GM21447 (cell line): ENCODE measurements around the gene FASLG.
"Not testable (repeated sequence)": the region's sequence is repeated elsewhere in the genome, so short reads cannot be mapped to it uniquely, and the experiment has no call there.

Experiments
- ATAC-seq: cut with Tn5 transposase; IDR thresholded peaks from one replicate; pipeline ENCODE4 v1.9.1; 2021; ENCODE audit not compliant: unreplicated experiment

Gene FASLG

DNA sequence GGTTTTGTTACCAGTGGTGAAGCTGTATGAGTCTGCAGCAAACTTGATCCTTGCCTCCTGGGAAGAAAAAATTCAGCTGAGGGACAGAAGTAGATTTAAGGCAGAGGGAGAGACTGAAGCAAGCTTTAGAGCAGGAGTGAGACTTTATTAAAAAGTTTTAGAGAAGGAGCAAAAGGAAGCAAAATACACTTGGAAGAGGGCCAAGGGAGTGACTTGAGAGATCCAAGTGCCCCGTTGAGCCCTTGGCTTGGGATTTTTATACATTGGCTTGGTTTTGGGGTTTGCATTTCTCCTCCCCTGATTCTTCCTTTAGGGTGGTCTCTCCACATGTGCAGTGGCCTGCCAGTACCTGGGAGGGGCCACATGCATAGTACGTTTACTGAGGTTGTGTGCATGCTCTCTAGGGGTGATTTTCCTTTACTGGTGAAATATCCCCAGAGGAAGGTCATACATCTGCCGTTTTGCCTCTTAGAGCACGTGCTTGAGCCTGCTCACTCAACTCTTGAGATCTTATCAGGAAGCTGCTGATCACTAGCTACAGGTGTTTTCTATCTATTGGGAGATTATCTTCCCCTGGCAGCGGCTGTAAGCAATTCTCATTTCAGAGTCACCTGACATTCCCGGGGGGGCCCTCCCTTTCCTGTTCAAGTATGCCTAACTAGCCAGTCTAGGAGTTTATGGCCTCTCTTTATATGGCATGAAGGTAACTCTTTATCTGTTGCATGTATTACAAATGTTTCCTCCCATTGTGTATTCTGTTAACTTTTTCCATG lies 20.3 kb downstream of the FASLG start:
- ATAC-seq = no peak

DNA sequence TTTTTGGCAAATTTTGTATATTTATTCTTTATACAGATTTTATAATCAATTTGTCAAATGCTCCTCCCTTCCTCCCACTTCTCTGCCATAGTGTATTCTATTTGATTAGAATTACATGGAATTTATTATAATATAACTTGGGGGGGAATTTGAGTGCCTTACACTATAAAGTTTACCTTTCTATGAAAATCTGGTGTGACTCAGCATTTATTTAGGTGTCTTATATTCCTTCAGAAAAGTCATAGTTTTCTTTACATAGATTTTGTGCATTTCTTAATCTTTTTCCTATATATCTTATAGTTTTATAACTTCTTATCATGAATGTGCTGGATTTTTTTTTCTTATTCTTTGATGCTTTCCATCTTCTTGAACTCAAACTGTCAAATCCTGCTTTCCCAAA lies 21.3 kb downstream of the FASLG start:
- ATAC-seq = no peak

DNA sequence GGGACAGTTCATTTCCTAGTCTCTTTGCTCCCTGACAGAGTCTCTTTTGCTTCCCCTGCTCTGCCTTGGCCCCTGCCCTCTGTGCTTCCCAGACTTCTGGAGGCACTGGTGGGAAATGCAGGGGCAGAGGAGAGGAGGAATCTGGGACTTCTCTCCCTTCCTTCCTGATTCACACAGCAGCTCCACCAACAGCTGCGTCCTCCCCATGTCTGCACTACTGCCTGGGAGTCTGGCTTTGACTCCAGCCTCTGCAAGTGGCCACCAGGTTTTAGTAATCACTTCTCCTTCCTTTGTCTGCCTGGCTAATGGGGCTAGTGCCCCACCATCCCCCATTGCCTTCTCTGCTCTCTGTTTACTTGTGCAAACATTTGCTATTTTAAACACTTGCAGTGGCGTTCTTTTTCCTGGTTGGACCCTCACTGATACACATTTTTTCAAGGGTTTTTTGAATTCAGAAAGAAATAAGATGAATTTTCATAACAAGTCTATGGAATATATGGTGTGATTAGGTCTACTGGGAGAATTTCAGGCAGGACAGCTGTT lies 21.9 kb downstream of the FASLG start:
- ATAC-seq = no peak

DNA sequence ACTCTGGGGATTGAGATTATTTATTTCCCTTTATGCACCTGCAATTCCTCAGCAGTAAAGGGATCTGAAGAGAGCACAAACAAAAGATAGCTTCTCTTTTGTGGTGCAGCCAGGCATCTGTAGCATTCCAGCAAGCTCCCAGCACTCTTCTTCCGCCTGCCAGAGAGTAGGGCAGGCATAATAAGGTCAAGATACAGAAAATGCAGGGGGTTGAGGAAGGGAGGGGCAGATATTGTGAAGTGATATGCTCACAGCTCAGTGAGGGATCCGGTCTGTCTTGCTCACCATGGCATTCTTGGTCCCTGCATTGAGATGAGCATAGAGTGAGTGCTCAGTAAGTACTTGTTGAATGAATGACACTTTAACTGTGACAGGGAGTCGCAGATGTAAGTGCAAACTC lies 23.9 kb downstream of the FASLG start:
- ATAC-seq = no peak

DNA sequence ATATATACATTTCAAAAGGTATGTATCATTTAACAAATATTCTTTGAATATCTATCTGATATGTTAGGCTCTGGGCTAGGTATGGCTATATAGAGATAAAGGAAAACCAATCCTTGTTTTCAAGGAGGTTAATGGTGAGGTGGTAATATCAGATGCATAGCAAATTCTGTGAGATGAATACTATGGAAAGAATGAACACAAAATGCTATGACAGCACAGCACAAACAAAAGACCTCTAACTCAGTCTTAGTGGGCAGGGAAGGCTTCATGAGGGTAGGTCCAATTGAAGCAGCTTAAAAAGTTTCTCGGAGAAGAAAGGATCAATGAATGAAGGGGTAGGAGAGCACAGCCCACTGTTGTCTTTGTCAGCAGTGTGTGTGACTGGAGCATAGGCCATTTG lies 27.2 kb downstream of the FASLG start:
- no peak for ATAC-seq

DNA sequence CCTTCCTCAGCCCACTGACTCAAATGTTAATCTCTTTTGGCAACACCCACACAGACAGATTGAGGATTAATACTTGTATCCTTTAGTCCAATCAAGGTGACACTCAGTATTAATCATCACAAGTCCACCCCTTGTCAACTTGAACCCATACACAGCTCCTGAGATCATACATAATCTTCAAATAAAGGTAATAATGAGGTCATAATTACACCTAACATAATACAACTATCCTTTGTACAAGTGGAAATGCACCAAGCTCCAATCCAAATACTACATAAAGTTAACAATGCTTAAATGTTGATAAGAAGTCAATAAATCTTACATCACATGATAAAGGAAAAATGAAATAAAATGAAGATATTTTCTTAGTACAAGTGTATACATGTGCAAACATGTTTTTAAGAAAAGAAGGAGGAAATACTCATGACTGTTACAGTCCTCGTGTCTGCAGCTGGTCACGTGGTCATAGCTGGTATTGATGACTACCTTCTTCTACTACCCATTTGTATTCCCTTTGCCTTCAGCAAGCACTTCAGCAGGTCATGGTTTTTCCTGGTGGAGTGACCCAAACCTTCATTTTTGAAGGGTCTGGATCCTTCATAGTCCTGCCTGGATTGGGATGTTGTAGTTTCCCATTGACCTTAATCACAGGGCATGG lies 29.7 kb downstream of the FASLG start:
- ATAC-seq = not testable (repeated sequence)

DNA sequence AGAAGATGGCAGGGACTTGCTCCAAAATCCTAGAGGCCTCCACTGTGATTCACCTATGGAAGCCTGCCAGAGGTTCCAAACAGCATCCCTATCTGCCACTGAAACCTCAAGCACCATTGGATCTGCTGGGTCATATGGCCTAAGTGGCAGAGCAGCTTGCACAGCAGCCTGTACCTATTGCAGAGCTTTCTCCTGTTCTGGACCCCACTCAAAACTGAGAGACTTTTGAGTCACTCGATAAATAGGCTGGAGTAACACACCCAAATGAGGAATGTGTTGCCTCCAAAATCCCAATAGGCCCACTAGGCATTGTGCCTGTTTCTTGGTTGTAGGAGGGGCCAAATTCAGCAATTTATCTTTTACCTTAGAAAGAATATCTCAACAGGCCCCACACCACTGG lies 32.0 kb downstream of the FASLG start:
- not testable (repeated sequence) for ATAC-seq

DNA sequence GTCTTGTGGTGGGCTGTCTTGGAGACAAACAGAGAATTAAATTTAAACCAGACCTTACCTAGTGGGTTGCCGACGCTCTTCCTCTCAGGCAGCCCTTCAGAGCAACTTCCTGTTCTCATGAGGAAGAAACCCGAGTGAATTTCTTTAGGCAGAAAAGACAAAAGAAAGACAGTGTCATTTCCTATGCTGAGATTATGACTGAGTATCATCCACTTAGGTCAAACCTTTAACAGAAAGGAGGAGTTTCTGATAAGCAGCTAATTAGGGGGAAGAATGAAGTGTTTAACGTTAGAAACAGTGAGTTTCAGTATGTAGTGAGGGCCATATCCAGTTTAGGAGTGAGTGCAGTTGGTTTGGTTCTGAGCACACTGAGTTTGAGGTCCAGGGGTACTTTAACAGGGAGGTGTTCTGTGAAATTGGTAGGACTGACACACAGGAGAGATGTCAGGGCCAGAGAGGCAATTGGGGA lies 38.7 kb downstream of the FASLG start:
- no peak for ATAC-seq

DNA sequence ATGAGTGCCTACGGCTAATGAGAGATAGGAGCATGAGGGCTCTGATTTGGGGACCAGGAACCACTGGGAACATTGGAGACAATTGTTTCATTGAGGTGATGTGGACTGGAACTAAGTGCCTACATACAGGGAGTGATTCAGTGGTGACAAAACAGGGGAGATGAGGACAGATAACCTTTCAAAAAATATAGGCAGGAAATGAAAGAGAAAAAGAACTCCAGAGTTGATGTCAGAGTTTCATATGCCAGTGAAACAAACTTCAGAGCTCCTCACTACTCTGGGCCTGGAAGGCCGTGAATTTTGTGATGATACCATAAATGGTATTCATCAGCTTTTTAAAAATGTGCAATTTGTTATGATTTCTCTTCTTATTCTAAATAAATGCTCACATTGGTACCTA lies 39.3 kb downstream of the FASLG start:
- no peak for ATAC-seq

DNA sequence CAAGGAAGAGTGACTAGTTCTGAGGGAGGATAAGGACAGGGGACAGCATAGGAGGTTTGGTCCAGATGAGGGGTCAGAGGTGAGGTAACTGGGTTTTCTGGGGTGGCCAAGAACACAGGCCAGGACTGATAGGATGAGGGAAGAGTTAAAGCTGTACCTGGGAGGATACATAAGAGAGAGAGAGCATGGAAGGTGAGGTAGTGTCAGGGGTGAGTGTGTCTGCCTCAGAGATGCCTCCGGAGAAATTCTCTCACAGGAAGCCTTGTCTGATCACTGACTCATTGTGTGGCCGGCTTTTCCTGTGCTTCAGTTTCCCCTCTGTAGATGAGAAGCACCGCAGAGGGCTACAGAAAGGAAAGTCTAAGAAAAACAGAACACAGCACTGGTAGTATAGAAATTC lies 40.2 kb downstream of the FASLG start:
- peak; percentile 93 for ATAC-seq

DNA sequence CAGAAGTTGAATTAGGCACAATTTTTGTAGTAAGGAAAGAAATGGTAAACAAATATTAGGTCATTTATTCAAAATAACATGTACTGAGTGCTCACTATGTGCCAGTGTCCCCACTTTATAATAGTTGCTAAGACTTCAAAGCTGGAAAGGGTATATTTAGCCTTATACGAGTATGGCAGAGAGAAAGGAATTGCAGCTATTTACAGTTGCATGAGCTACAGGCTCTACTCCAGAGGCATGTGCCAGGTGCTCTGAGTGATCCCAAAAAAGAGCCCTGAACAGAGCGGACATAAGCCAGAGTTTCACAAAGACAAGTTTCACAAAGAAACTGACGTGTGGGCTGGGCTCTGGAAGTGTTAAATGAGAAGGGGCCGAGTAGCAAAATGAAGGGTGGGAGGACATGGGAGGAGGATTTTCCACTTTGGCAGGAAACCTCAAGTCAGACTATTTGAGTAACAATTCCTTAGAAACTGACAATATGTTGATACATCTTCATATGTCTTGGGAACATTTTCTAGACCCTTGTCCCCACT lies 40.9 kb downstream of the FASLG start:
- ATAC-seq = no peak

DNA sequence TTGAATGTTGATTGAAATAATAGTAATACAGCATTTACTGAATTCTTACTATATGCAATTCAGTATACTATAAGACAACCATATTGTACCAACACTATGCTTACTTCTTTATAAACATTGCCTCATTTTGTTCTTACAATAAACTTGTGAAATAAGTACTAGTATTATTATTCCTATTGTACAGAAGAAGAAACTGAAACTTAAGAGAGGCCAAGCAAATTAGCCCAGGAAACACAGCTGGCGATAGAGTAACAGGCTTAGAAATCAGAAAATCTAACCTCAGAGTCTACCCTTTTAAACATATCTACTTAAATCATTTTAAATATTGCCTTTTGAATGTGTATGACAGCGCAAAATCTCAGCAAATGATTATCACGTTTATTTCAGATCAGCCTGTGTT lies 41.7 kb downstream of the FASLG start:
- no peak for ATAC-seq

DNA sequence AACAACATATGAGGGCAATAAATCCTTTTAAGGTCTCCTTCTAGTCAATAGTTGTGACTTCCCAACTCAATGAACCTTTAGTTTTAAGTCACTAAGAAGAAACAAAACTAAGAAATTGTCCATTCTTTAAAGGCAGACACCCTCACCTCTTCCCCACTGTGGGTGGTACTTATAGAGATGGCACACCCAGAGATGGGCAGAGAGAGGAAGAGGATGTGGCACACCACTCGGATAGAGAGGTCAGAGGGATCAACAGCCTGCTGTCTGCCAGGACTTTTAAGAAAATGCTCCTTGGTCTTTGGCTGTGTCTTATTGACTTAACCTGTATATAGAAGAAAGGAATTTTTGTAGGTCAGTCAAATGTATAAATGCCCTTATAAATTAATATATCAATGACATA lies 45.1 kb downstream of the FASLG start:
- ATAC-seq = no peak

DNA sequence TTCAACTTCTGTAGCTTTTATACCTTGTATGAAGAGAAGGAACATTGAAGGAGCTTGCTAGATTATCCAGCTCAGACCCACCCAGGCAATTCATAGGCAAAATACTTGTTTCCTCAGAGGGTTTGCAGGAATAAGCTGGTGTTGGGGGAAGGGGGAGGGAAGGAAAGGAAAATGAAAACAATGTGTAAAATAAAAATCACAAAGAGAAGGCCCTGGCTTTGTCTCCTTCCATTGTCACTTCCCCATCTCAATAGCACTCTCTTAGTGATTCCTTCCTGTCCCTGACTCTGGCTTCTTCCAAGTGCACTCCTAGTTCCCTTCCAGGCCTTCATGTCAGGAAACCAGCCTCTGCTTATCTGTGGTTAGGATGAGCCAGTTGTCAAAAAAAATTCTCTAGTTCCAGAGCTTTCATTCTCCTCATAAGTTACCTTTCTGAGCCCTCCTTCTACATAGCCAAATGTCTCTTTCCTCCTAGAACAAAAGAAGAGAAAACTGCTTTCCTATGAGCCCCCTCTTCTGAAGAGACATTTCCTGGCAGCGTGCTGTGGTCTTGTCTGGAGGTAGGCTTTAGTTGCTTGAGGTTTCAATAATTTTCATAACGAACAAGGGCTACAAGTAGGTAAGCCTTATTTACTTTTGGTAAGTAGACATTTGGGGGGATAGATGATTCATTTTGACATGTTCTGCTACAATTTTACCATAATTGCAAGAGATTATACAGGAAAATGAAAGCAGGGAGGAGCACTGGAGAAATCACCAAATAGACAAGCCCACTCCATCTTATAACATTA lies 45.7 kb downstream of the FASLG start:
- no peak for ATAC-seq

DNA sequence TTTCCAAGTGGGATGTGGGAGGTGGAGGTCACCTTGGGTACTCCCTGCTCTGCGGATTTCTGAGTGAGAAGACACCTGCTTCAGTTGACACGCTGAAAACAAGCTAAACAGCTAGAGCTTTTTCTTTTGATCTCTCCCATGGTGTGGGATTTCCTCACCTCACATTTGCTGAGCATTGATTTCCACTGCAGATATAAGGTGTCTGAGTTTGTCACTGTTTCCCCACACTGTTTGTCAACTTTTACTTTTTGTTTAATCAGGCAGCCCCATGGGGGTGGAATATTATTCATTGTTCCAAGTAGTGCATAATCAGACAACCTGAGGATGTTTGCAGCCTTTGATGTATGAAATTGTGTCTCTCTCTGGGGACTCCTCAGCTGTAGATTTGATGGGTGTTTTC lies 49.5 kb downstream of the FASLG start:
- ATAC-seq = no peak

DNA sequence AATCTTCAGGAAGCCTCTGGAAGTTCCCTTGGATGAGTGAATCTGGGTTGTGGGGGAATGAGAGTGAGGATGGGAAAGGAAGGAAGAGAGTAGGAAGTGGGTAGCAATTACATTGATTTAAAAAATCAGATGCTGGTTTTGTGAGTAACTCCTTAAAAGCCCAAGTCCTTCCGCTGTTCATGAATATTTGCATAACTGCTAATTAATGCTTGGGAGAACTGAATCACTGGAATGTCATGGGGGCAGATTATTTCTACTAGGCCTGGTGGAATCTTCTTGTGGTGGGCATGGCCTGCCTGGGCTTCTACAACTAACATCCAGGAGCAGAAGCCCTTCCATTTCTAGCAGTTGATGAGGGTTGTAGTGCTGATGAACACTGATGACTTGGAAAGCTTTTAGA lies 52.7 kb downstream of the FASLG start:
- ATAC-seq = no peak

DNA sequence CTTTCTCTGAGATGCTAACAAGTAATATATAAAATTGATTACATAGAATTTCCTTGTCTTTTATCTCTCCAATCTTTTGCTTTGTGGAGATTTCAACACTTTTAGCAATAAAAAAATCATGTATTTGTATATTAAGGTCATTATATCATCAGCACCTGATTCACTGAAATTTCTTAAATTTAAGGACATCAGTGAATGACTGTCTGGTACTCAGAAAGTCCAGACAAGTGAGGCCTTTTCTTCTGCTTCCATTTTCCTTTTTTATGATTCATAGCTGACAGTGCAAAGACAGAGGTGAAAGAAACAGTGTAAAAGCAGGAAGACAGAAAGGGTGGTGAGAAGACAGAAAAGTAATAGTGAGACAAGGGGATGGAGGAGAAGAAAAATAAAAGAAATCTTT lies 54.6 kb downstream of the FASLG start:
- ATAC-seq = no peak
